ENCODE measurements around the gene VMP1.
"Not testable (repeated sequence)": the region's sequence is repeated elsewhere in the genome, so short reads cannot be mapped to it uniquely, and the experiment has no call there.

The VMP1 gene

GRCh38 chr17:59756236-59756818 lies 48.9 kb downstream of the VMP1 start:
- DNase-seq: no peak

- no peak for DNase-seq
Observed at GRCh38 chr17:59757043-59757442, 49.6 kb downstream of the VMP1 start.

GRCh38 chr17:59757470-59757869 lies 50.0 kb downstream of the VMP1 start:
- DNase-seq: no peak

- DNase-seq: no peak
Observed at GRCh38 chr17:59757881-59758385, 50.5 kb downstream of the VMP1 start.

GRCh38 chr17:59758998-59759651 lies 51.7 kb downstream of the VMP1 start:
- DNase-seq: not testable (repeated sequence)

GRCh38 chr17:59760160-59760559 lies 52.7 kb downstream of the VMP1 start:
- no peak for DNase-seq

- no peak for DNase-seq
Observed at GRCh38 chr17:59761385-59762048, 54.1 kb downstream of the VMP1 start.

GRCh38 chr17:59762049-59762823 lies 54.8 kb downstream of the VMP1 start:
- no peak for DNase-seq

GRCh38 chr17:59762824-59763374 lies 55.4 kb downstream of the VMP1 start:
- DNase-seq: no peak

GRCh38 chr17:59763861-59764260 lies 56.4 kb downstream of the VMP1 start:
- DNase-seq: no peak

GRCh38 chr17:59764292-59764741 lies 56.9 kb downstream of the VMP1 start:
- DNase-seq: no peak

GRCh38 chr17:59765038-59765437 lies 57.6 kb downstream of the VMP1 start:
- no peak for DNase-seq

- DNase-seq: no peak
Observed at GRCh38 chr17:59766491-59766890, 59.0 kb downstream of the VMP1 start.

- DNase-seq: no peak
Observed at GRCh38 chr17:59767176-59767575, 59.7 kb downstream of the VMP1 start.

- DNase-seq: no peak
Observed at GRCh38 chr17:59769887-59770286, 62.4 kb downstream of the VMP1 start.

- no peak for DNase-seq
Observed at GRCh38 chr17:59771093-59771492, 63.6 kb downstream of the VMP1 start.

- no peak for DNase-seq
Observed at GRCh38 chr17:59775786-59776350, 68.4 kb downstream of the VMP1 start.

GRCh38 chr17:59776577-59776976 lies 69.1 kb downstream of the VMP1 start:
- DNase-seq: no peak

GRCh38 chr17:59777033-59777432 lies 69.6 kb downstream of the VMP1 start:
- no peak for DNase-seq

- DNase-seq: no peak
Observed at GRCh38 chr17:59778996-59779395, 71.5 kb downstream of the VMP1 start.

GRCh38 chr17:59779521-59779920 lies 72.1 kb downstream of the VMP1 start:
- DNase-seq: no peak

- DNase-seq: not testable (repeated sequence)
Observed at GRCh38 chr17:59780548-59780947, 73.1 kb downstream of the VMP1 start.
